Neuronal stem cell (in vitro differentiated cells): ENCODE measurements around the gene ARSK. TPM values are rescaled to one million over a fixed set of nuclear protein-coding genes. Genes with fewer than 3 reads are reported as not detected.

Source experiments
- DNase-seq: peaks from one replicate; pipeline ENCODE4 v3.0.0-alpha.2; 2013; ENCODE audit warnings: low spot score
- H2AFZ ChIP-seq: one replicate; pipeline ENCODE4 v1.6.1; 2013; ENCODE audit warnings: mild to moderate bottlenecking, low read length, inconsistent platforms
- H2AK5ac ChIP-seq: 2 replicates; pipeline ENCODE4 v1.6.1; 2013; ENCODE audit warnings: low read depth, mild to moderate bottlenecking, inconsistent platforms, low read length, moderate library complexity, mixed read lengths
- H2BK120ac ChIP-seq: 2 replicates; pipeline ENCODE4 v1.6.1; 2013; ENCODE audit warnings: low read depth, mild to moderate bottlenecking, inconsistent platforms, low read length, moderate library complexity, mixed read lengths
- H2BK12ac ChIP-seq: one replicate; pipeline ENCODE4 v1.6.1; 2013; ENCODE audit warnings: low read length, inconsistent platforms
- H2BK15ac ChIP-seq: 2 replicates; pipeline ENCODE4 v1.6.1; 2013; ENCODE audit warnings: mild to moderate bottlenecking, low read length, inconsistent platforms, mixed read lengths
- H2BK5ac ChIP-seq: one replicate; pipeline ENCODE4 v1.6.1; 2013; ENCODE audit warnings: inconsistent platforms, mild to moderate bottlenecking, low read length, moderate library complexity
- H3K14ac ChIP-seq: one replicate; pipeline ENCODE4 v1.6.1; 2013; ENCODE audit warnings: low read length, inconsistent platforms
- H3K18ac ChIP-seq: 2 replicates; pipeline ENCODE4 v1.6.1; 2013; ENCODE audit warnings: low read length, inconsistent platforms
- H3K23ac ChIP-seq: 2 replicates; pipeline ENCODE4 v1.6.1; 2013; ENCODE audit warnings: low read depth, mild to moderate bottlenecking, mixed read lengths, low read length, inconsistent platforms; ENCODE audit not compliant: poor library complexity
- H3K27ac ChIP-seq: replicated peaks from 3 replicates; pipeline ENCODE4 v1.5.1; 2013; ENCODE audit warnings: low read length, inconsistent platforms
- H3K27me3 ChIP-seq, 3 experiments: 2 replicates each; pipeline ENCODE4 v1.6.1; 2013; ENCODE audit warnings: low read length in 3 of 3, mild to moderate bottlenecking in 2 of 3, inconsistent platforms in 1 of 3, low read depth in 1 of 3, mixed read lengths in 1 of 3, moderate library complexity in 1 of 3; ENCODE audit not compliant: control insufficient read depth in 3 of 3, insufficient read depth in 3 of 3
- H3K36me3 ChIP-seq, 2 donors: replicated peaks in 1 of 2; 2 replicates each; pipeline ENCODE4 v1.6.1; 2013; ENCODE audit warnings: low read length in 2 of 2; ENCODE audit not compliant: control insufficient read depth in 2 of 2, insufficient read depth in 2 of 2
- H3K4ac ChIP-seq: 2 replicates; pipeline ENCODE4 v1.6.1; 2013; ENCODE audit warnings: inconsistent platforms, mild to moderate bottlenecking, low read length, moderate library complexity
- H3K4me1 ChIP-seq, 2 donors: 1 replicate in 1 of 2; 2 replicates in 1 of 2; pipeline ENCODE4 v1.6.1; 2013; ENCODE audit warnings: low read length in 2 of 2, low read depth in 1 of 2; ENCODE audit not compliant: control insufficient read depth in 2 of 2, insufficient read depth in 1 of 2
- H3K4me2 ChIP-seq: one replicate; pipeline ENCODE4 v1.6.1; 2013; ENCODE audit warnings: mild to moderate bottlenecking, low read length, inconsistent platforms; ENCODE audit not compliant: insufficient read depth, poor library complexity, severe bottlenecking
- H3K4me3 ChIP-seq, 2 donors: 2 replicates each; pipeline ENCODE4 v1.5.1; 2013; ENCODE audit warnings: low read length in 2 of 2, mild to moderate bottlenecking in 2 of 2, inconsistent platforms in 1 of 2, moderate library complexity in 1 of 2
- H3K79me1 ChIP-seq: one replicate; pipeline ENCODE4 v1.6.1; 2013; ENCODE audit warnings: low read depth, mild to moderate bottlenecking, inconsistent platforms, low read length, moderate library complexity
- H3K9ac ChIP-seq: one replicate; pipeline ENCODE4 v1.6.1; 2013; ENCODE audit warnings: mild to moderate bottlenecking, low read depth, low read length, inconsistent platforms; ENCODE audit not compliant: poor library complexity
- H3K9me3 ChIP-seq, 2 donors: replicated peaks in 1 of 2; 2 replicates each; pipeline versions ENCODE3 to v1.6.1; 2013; ENCODE audit warnings: low read length in 2 of 2, mild to moderate bottlenecking in 2 of 2, inconsistent platforms in 1 of 2, low read depth in 1 of 2, mixed read lengths in 1 of 2, moderate library complexity in 1 of 2; ENCODE audit not compliant: control insufficient read depth in 2 of 2, insufficient read depth in 1 of 2
- H4K8ac ChIP-seq: one replicate; pipeline ENCODE4 v1.6.1; 2013; ENCODE audit warnings: low read depth, mild to moderate bottlenecking, inconsistent platforms, low read length, moderate library complexity
- H4K91ac ChIP-seq: one replicate; pipeline ENCODE4 v1.6.1; 2013; ENCODE audit warnings: low read length, low read depth, mild to moderate bottlenecking, inconsistent platforms; ENCODE audit not compliant: poor library complexity
- WGBS, 2 donors: extraction: QIAGEN DNeasy Blood & Tissue Kit; methylation state at CpG; one replicate each; pipeline ENCODE4 v1.1.7; 2013; ENCODE audit warnings: missing lambda C conversion rate in 2 of 2, mixed read lengths in 1 of 2; ENCODE audit not compliant: insufficient read length in 2 of 2, insufficient replicate concordance in 1 of 2; ENCODE audit errors: extremely low coverage in 2 of 2; 5-methylcytosine and 5-hydroxymethylcytosine counted together
- polyA plus RNA-seq, 2 experiments: library from polyadenylated mRNA; stranded (reverse); fragments of 200-250 nt; gene quantifications; one replicate each; pipeline ENCODE4 v1.2.3, GENCODE V29; 2013

Gene ARSK
- polyA plus RNA-seq (2013, experiment 1 of 2) = 13.4 TPM
- 13.0 TPM for polyA plus RNA-seq (2013, experiment 2 of 2)

GRCh38 chr5:95554647-95555548 is at the start of gene ARSK, which contains the start of gene SKIC3:
TSS of gene ARSK (plus strand) at chr5:95555101. CDS start at chr5:95555279, 178 bp downstream.
TSS of gene SKIC3 (minus strand) at chr5:95554977. CDS start at chr5:95547150, 7,827 bp downstream.
- peak within 1 kb of the TSS; percentile 62 to 92 for H3K4me3 ChIP-seq
- no peak within 1 kb of the TSS for H2BK5ac ChIP-seq
- H3K14ac ChIP-seq = no peak within 1 kb of the TSS
- no peak within 1 kb of the TSS for H2BK120ac ChIP-seq
- no peaks in the 10 kb centered on the region for H3K27me3 ChIP-seq
- H3K23ac ChIP-seq = peak within 1 kb of the TSS; percentile 16
- peaks cover 2 to 9% of the 10 kb centered on the region in 2 donors for H3K4me1 ChIP-seq
- H2AFZ ChIP-seq = peak within 1 kb of the TSS; percentile 94
- peak within 1 kb of the TSS; percentile 82 for H3K9ac ChIP-seq
- H3K9me3 ChIP-seq = no peaks in the 10 kb centered on the region
- H3K79me1 ChIP-seq = no peaks in the 10 kb centered on the region
- H3K4ac ChIP-seq = no peak within 1 kb of the TSS
- H4K8ac ChIP-seq = no peak within 1 kb of the TSS
- no peak within 1 kb of the TSS for H4K91ac ChIP-seq
- DNase-seq = peak; percentile 98
- H2BK12ac ChIP-seq = no peak within 1 kb of the TSS
- H2AK5ac ChIP-seq = no peak within 1 kb of the TSS
- H3K27ac ChIP-seq = peak within 1 kb of the TSS; percentile 76
- H3K18ac ChIP-seq = peak within 1 kb of the TSS; percentile 84
- no CpG with 5 or more reads among the region's 63 CpGs for WGBS, 2 donors
- peak within 1 kb of the TSS; percentile 73 for H2BK15ac ChIP-seq
- peak within 1 kb of the TSS; percentile 66 for H3K4me2 ChIP-seq
- H3K36me3 ChIP-seq = peaks cover 0 to 31% of the 10 kb centered on the region in 2 donors

- Histone ChIP-seq H3K9ac (no peak overlapping the region), H2BK5ac (no peak overlapping the region), H3K27me3 (no peaks in the 10 kb centered on the region), H4K8ac (no peak overlapping the region), H2BK15ac (no peak overlapping the region), H3K79me1 (no peaks in the 10 kb centered on the region), H3K4me2 (no peak overlapping the region), H3K23ac (no peak overlapping the region), H3K4me3 (no peak overlapping the region), H3K4ac (no peak overlapping the region), H2BK12ac (no peak overlapping the region), H2BK120ac (no peak overlapping the region), H2AFZ (no peak overlapping the region), H3K14ac (no peak overlapping the region), H3K4me1 (no peaks in the 10 kb centered on the region), H2AK5ac (no peak overlapping the region), H4K91ac (no peak overlapping the region), H3K36me3 (peaks cover 11 to 91% of the 10 kb centered on the region in 2 donors), H3K18ac (no peak overlapping the region), H3K27ac (no peak overlapping the region), H3K9me3 (no peaks in the 10 kb centered on the region)
- no peak for DNase-seq
- WGBS, 2 donors = no CpG with 5 or more reads among the region's 1 CpG
Observed at GRCh38 chr5:95508550-95508949, 46.4 kb upstream of the ARSK start.

GRCh38 chr5:95511606-95512005 is 43.3 kb upstream of the ARSK start:
- no peak overlapping the region for H3K27ac ChIP-seq
- H3K36me3 ChIP-seq = peaks cover 11 to 98% of the 10 kb centered on the region in 2 donors
- H2BK5ac ChIP-seq = no peak overlapping the region
- no peak overlapping the region for H3K4me3 ChIP-seq
- H2BK120ac ChIP-seq = no peak overlapping the region
- no peak overlapping the region for H3K4ac ChIP-seq
- no peaks in the 10 kb centered on the region for H3K27me3 ChIP-seq
- H2BK15ac ChIP-seq = no peak overlapping the region
- no peak overlapping the region for H4K8ac ChIP-seq
- H3K23ac ChIP-seq = no peak overlapping the region
- no peak overlapping the region for H3K18ac ChIP-seq
- DNase-seq = no peak
- H4K91ac ChIP-seq = no peak overlapping the region
- no peaks in the 10 kb centered on the region for H3K4me1 ChIP-seq
- WGBS, 2 donors = no CpG with 5 or more reads among the region's 1 CpG
- no peak overlapping the region for H3K4me2 ChIP-seq
- no peaks in the 10 kb centered on the region for H3K9me3 ChIP-seq
- no peak overlapping the region for H2BK12ac ChIP-seq
- no peak overlapping the region for H2AK5ac ChIP-seq
- H3K79me1 ChIP-seq = no peaks in the 10 kb centered on the region
- H2AFZ ChIP-seq = no peak overlapping the region
- H3K9ac ChIP-seq = no peak overlapping the region
- no peak overlapping the region for H3K14ac ChIP-seq

GRCh38 chr5:95518417-95518816 is 36.5 kb upstream of the ARSK start:
- Histone ChIP-seq H3K4me2 (no peak overlapping the region), H3K27me3 (no peaks in the 10 kb centered on the region), H2BK15ac (no peak overlapping the region), H3K4me1 (no peaks in the 10 kb centered on the region), H3K27ac (no peak overlapping the region), H2BK5ac (no peak overlapping the region), H3K18ac (no peak overlapping the region), H3K36me3 (peaks cover 3 to 99% of the 10 kb centered on the region in 2 donors), H4K91ac (no peak overlapping the region), H3K23ac (no peak overlapping the region), H3K79me1 (no peaks in the 10 kb centered on the region), H3K14ac (no peak overlapping the region), H3K9ac (no peak overlapping the region), H2AK5ac (no peak overlapping the region), H3K4ac (no peak overlapping the region), H2BK12ac (no peak overlapping the region), H2AFZ (no peak overlapping the region), H3K9me3 (no peaks in the 10 kb centered on the region), H2BK120ac (no peak overlapping the region), H3K4me3 (no peak overlapping the region), H4K8ac (no peak overlapping the region)
- no CpG with 5 or more reads among the region's 2 CpGs for WGBS, 2 donors
- no peak for DNase-seq
